Posterior cingulate gyrus (tissue), 11 donors: ENCODE results near the gene DGKG.

Experiments used
- DNase-seq, 10 donors: peaks; one replicate each; pipeline versions ENCODE4 v3.0.0 to v3.0.0-alpha.2; 2020 to 2021; ENCODE audit warnings: mixed read lengths in 3 of 10
- intact Hi-C: fragments of 100-400 bp; cut with DNase I; formaldehyde crosslinking; loops from one replicate; pipeline ENCODE4 v1.15.1; 2023

DGKG gene

DNA sequence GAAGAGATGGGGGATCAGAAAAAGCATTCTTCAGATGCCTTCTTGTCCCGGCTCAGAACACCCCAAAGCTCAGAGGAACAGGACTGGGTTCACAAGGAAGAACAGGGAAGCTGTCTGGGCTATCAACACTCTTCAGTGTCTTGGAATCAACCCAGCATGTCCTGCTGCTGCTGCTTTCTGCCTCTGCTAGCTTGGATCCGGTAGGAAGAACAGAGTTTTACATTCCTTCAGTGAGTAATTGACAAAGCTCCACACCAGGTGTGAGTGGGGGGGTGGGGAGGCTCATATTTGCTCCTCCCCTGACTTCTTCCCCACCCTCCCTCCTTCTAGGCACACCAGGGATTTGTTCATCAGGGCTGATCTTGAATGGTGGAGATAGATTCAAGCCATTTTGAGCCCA, 240.1 kb downstream of the DGKG start:
- DNase-seq: no peak
- intact Hi-C loops: no loop called here

DNA sequence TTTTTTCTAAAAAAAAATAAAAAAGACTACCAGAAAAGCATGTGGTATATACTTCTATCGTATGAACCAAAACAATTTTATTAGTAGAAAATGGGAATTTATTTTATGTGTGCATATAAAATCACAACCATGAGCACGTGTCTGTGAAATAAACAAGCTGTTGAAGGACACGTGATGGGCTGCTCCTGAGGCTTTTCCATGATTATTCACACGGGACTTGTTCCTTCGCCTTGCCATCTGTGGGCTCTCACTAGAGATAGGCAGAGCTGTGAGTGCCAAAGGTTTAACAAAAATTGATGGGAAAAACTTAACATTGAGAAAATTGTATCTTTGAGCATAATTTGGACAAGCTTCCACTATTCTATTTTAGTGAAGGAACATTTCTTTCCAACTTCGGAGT, 240.8 kb downstream of the DGKG start:
- intact Hi-C loops: no loop called here
- no peak for DNase-seq

DNA sequence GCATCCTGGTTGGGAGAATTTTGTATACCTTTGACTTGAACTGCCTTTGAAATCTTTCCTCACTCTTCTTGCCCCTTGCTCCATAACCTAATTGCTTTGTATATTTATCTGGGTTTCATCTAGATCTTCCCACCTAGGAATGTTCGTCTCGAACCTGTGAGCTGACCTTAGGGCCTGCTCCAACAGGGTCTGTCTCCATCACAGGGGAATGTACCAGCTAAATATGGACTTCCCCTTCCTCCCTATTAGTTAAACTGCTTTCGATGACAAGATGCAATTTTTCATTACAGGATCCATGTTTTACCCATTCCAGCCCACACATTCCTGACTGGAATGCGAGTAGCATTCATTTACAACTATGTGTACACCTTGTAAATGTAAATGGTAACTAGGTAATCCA, 242.5 kb downstream of the DGKG start:
- DNase-seq: no peak
- intact Hi-C loops: no loop called here

- DNase-seq: no peak
- intact Hi-C loops: no loop called here
Observed at GRCh38 chr3:186118692-186119091, 243.3 kb downstream of the DGKG start.

GRCh38 chr3:186117521-186118134, 244.4 kb downstream of the DGKG start:
- DNase-seq: no peak
- intact Hi-C loops: no loop called here

DNA sequence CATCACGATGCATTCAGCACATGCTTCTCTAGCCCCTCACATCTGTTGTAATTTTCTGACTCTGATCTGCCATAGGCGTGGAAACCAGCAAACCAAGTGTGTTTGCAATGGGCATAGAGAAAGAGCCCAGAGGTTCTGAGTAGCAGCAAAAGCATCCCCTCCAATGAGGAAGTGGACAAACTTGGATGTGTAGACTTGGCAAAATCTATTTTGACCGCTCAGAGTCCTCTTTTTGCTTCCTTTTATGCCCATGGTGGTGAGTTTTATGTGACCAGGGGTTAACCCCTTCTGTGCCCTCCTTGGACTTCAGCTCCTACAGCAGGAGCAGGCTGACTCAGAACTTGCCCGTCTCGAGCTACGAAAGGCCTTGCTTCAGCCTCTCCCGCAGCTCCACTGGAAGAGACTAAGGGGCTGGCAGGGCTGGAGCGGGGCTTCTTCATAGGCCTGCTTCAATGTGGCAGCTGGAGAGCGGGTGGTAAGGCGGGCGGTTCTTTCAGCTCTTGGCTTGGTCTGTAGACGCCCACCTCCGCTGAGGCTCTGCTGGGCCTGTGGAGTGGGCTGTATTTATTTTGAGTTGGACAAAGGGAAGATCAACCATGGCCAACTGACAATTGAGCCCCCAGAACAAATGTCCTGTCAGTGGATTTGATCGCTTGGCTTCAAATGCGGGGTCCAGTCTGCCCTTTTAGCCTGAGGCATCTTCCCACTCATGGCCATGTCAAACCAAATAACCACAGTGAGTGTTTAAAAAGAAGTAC, 246.6 kb downstream of the DGKG start:
- intact Hi-C loops: no loop called here

GRCh38 chr3:186110975-186111974, 250.8 kb downstream of the DGKG start:
- DNase-seq: no peak
- intact Hi-C loops: no loop called here

More for the DNA sequence above, 246.6 kb downstream of the DGKG start:
- DNase-seq: peak in 6 of 10 donors; percentile 19 to 91 (median 64)

GRCh38 chr3:186109897-186110803, 251.9 kb downstream of the DGKG start:
- intact Hi-C loops: loop anchor here (2.0 to 5.0 kb wide), 2 partner anchors 101 to 128 kb away; no protein-coding TSS in a partner anchor
- DNase-seq: peak in 4 of 10 donors; percentile 12 to 75 (median 22)

DNA sequence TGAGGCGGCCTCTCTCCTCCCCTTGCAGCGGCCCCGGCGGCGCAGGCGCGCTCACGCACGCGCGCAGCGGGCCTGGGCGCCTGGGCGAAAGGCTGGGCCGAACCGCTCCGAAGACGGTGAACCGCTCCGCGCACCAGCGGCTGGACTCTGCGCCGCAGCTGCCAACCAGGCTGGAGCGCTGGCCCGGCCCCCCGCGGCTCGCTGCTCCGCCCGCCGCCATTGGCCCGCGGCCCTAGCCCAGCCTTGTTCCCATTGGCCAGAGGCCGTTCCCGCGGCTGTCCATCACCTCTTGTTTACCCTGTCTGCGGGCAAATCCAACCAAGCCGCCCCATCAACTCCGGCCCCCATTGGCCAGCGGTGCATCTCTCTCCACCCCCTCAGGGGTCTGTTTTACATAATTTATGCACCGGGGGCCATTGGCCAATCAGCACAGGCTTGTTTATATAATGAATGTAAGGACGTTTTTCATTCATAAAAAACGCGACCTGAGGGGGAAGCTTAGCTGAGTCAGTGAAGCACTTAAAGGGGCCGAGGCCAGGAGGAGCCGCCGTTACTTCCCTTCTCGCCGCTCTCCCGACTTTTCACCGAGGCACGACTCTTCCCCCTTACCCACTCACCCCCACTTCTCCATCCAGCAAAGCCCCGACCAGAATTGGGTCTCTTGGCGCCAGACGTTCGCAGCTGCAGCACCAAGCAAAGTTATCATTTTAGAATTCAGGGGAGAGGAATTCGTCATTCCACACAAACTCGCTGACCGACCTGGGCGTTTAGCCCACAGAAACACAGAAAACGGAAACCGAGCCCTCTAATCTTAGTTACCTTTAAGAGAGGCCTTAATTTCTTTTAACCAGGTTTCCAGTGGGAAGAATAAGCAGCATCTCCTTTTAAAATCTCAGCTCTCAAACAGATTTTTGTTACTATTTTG, 252.8 kb downstream of the DGKG start, which contains the start of gene ETV5:
ETV5 (minus strand) TSS at position 149 of the 925 bp plus-strand sequence. CDS start 3,221 bp downstream, outside the sequence.
- DNase-seq: peak; percentile 99 to 100 (median 100)

DNA sequence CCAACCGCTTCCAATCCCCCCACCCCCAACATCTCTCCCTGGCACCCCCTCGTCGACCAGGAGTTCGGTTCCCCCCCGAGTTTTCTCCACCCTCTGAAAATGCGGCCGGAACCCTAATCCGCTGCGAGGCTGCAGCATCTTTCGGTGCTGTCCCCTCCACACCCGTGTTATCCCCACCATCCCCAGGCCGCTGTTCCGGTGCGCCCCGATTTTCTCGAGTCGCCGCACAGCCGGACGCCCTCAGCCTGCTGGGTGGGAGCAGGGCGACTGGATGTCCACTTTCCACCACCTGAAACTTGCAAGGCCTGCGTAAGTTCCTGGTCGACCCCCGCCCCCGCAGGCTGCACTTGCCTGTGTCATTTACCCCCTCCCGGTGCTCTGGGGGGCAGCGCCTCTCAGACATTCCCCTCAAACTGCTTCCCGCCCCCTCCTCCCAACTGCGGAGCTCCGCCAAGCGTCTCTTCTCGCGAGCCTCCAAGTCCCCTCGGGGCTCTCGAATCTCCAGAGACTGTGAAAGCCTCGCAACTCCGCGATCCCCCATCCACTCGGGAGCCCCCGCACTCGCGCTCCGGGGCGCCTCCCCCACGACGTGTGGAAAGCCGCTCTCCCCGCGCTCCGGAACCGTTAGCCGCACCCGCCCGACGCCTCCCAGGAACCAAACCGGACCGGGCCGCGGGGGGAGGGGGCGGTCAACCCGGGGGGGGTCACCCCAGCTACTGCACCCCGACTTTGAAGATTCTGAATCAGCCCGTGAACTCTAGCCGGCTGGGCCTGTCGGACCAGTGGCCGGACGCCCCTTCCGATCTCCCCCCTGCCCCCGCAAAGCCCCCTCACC, 253.7 kb downstream of the DGKG start:
- intact Hi-C loops: loop anchor here (2.0 to 5.0 kb wide), 2 partner anchors 102 to 126 kb away; no protein-coding TSS in a partner anchor

More for the DNA sequence above, 252.8 kb downstream of the DGKG start, which contains the start of gene ETV5:
- intact Hi-C loops: loop anchor here (2.0 to 5.0 kb wide), 2 partner anchors 102 to 127 kb away; no protein-coding TSS in a partner anchor

DNA sequence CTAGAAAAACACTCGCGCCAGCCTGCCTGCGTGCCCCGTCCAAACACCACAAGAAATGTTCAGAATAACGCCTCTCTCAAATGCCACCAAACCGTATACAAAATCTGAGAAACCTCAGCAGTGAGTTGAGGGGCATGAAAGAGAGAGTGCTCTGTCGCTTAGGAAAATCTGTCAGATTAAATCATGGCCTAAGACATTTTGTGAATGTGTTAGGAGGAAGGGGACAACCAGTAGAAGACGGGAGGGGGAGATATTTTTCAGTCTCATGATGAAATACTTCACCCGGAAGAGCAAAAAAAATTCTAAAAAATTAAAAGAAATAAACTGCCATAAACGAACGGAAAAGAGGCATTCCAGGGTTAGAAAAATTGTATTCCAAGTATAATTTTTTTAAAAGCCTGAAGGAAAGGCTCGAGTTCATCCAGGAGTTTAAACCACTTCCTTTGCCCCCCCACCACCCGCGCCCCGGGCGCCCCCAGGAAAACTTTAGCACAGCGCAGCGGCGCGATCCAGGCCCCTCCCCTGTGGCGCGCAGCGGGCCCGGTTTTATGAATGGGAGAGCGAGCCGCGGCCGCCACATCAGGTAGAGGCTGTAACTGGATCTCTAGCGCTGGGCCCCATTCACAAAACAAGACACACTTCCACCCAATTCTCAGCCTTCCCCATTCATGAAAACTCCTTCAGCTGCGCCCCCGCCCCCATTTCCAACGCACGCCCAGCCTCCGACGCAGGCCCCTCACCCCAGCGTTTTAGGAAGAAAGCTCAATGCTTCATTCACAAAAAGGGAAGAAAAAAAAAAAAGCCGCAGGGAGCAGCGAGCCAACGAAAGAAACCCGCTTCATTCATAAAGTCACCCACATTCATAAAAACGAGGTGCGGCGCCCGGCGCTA, 254.6 kb downstream of the DGKG start:
- intact Hi-C loops: loop anchor here (2.0 to 5.0 kb wide), 2 partner anchors 103 to 125 kb away; no protein-coding TSS in a partner anchor

More for the DNA sequence above, 253.7 kb downstream of the DGKG start:
- peak in 7 of 10 donors; percentile 19 to 85 (median 26) for DNase-seq

GRCh38 chr3:186105543-186105942, 256.5 kb downstream of the DGKG start:
- no peak for DNase-seq
- intact Hi-C loops: loop anchor here (5.0 kb wide), 1 partner anchor 123 kb away; no protein-coding TSS in a partner anchor

More for the DNA sequence above, 254.6 kb downstream of the DGKG start:
- peak; percentile 46 to 94 (median 66) for DNase-seq

GRCh38 chr3:186102687-186103086, 259.3 kb downstream of the DGKG start:
- peak in 3 of 10 donors; percentile 54 to 89 (median 88) for DNase-seq
- intact Hi-C loops: no loop called here

GRCh38 chr3:186100398-186100797, 261.6 kb downstream of the DGKG start:
- no peak for DNase-seq
- intact Hi-C loops: no loop called here

- DNase-seq: peak in 9 of 10 donors; percentile 22 to 91 (median 63)
- intact Hi-C loops: loop anchor here (5.0 kb wide), 2 partner anchors 57 to 103 kb away; no protein-coding TSS in a partner anchor
Observed at GRCh38 chr3:186099178-186099577, 262.9 kb downstream of the DGKG start.

GRCh38 chr3:186098740-186099139, 263.3 kb downstream of the DGKG start:
- intact Hi-C loops: loop anchor here (5.0 kb wide), 2 partner anchors 56 to 104 kb away; no protein-coding TSS in a partner anchor
- DNase-seq: no peak
